Mesenchymal stem cell (in vitro differentiated cells and primary cell): Measurements from ENCODE around the gene RPA1.

ENCODE experiments used
- DNase-seq: peaks from one replicate; pipeline ENCODE4 v3.0.0-alpha.2; 2013
- H2AFZ ChIP-seq: one replicate; pipeline ENCODE4 v1.6.1; 2013; ENCODE audit warnings: low read depth, mild to moderate bottlenecking, control low read depth, inconsistent platforms, low read length, moderate library complexity
- H2AK5ac ChIP-seq: 2 replicates; pipeline ENCODE4 v1.6.1; 2013; ENCODE audit warnings: low read length, moderate library complexity, mild to moderate bottlenecking, inconsistent platforms; ENCODE audit not compliant: severe bottlenecking
- H2BK120ac ChIP-seq: one replicate; pipeline ENCODE4 v1.6.1; 2013; ENCODE audit warnings: low read depth, mild to moderate bottlenecking, inconsistent platforms, low read length, moderate library complexity
- H2BK12ac ChIP-seq, 2 experiments: one replicate each; pipeline ENCODE4 v1.6.1; 2013; ENCODE audit warnings: inconsistent platforms in 2 of 2, low read length in 2 of 2, mild to moderate bottlenecking in 2 of 2, moderate library complexity in 2 of 2, control low read depth in 1 of 2
- H2BK15ac ChIP-seq: one replicate; pipeline ENCODE4 v1.6.1; 2013; ENCODE audit warnings: mild to moderate bottlenecking, low read depth, inconsistent platforms; ENCODE audit not compliant: poor library complexity, severe bottlenecking
- H2BK5ac ChIP-seq: 2 replicates; pipeline ENCODE4 v1.6.1; 2013; ENCODE audit warnings: low read depth, mild to moderate bottlenecking, low read length, control low read depth, inconsistent platforms; ENCODE audit not compliant: poor library complexity, severe bottlenecking
- H3K14ac ChIP-seq, 2 experiments: one replicate each; pipeline ENCODE4 v1.6.1; 2013; ENCODE audit warnings: inconsistent platforms in 2 of 2, low read length in 2 of 2, control low read depth in 1 of 2, mild to moderate bottlenecking in 1 of 2, moderate library complexity in 1 of 2
- H3K18ac ChIP-seq, 2 experiments: one replicate each; pipeline ENCODE4 v1.6.1; 2013; ENCODE audit warnings: inconsistent platforms in 2 of 2, low read length in 2 of 2, control low read depth in 1 of 2, low read depth in 1 of 2, mild to moderate bottlenecking in 1 of 2
- H3K23ac ChIP-seq, 2 experiments: one replicate each; pipeline ENCODE4 v1.6.1; 2013; ENCODE audit warnings: inconsistent platforms in 2 of 2, low read length in 2 of 2, mild to moderate bottlenecking in 2 of 2, moderate library complexity in 2 of 2, control low read depth in 1 of 2
- H3K27ac ChIP-seq: 2 replicates; pipeline ENCODE4 v1.5.1; 2013; ENCODE audit warnings: mild to moderate bottlenecking, moderate library complexity, low read length, control low read depth, inconsistent platforms; ENCODE audit not compliant: poor library complexity, severe bottlenecking
- H3K27me3 ChIP-seq, 2 experiments: 2 replicates each; pipeline versions ENCODE4 v1.6.1 to v1.7.0; 2013; ENCODE audit warnings: low read length in 2 of 2, mild to moderate bottlenecking in 2 of 2, moderate library complexity in 2 of 2, control low read depth in 1 of 2, inconsistent platforms in 1 of 2; ENCODE audit not compliant: control insufficient read depth in 1 of 2, insufficient read depth in 1 of 2
- H3K36me3 ChIP-seq, 2 experiments: 2 replicates each; pipeline versions ENCODE4 v1.6.1 to v1.7.0; 2013; ENCODE audit warnings: low read length in 2 of 2, control low read depth in 1 of 2, inconsistent platforms in 1 of 2, low read depth in 1 of 2, mild to moderate bottlenecking in 1 of 2; ENCODE audit not compliant: insufficient read depth in 2 of 2, control insufficient read depth in 1 of 2
- H3K4ac ChIP-seq, 2 experiments: one replicate each; pipeline ENCODE4 v1.6.1; 2013; ENCODE audit warnings: inconsistent platforms in 2 of 2, low read length in 2 of 2, mild to moderate bottlenecking in 2 of 2, moderate library complexity in 2 of 2, control low read depth in 1 of 2, low read depth in 1 of 2
- H3K4me1 ChIP-seq: 2 replicates; pipeline ENCODE4 v1.6.1; 2013; ENCODE audit warnings: low read depth, low read length, control low read depth; ENCODE audit not compliant: control insufficient read depth, insufficient read depth
- H3K4me2 ChIP-seq: 2 replicates; pipeline ENCODE4 v1.6.1; 2013; ENCODE audit warnings: low read length, mild to moderate bottlenecking, inconsistent platforms; ENCODE audit not compliant: poor library complexity, severe bottlenecking
- H3K4me3 ChIP-seq, 2 experiments: 2 replicates each; pipeline versions ENCODE4 v1.5.1 to v1.7.0; 2013; ENCODE audit warnings: low read length in 2 of 2, mild to moderate bottlenecking in 2 of 2, control low read depth in 1 of 2, low read depth in 1 of 2; ENCODE audit not compliant: insufficient read depth in 1 of 2
- H3K79me1 ChIP-seq: replicated peaks from 2 replicates; pipeline ENCODE4 v1.6.1; 2013; ENCODE audit warnings: mild to moderate bottlenecking, control low read depth, low read length, inconsistent platforms; ENCODE audit not compliant: poor library complexity, severe bottlenecking
- H3K9ac ChIP-seq: 2 replicates; pipeline ENCODE4 v1.7.0; 2013; ENCODE audit warnings: mild to moderate bottlenecking, low read length, moderate library complexity
- H3K9me3 ChIP-seq: 2 replicates; pipeline ENCODE4 v1.7.0; 2013; ENCODE audit warnings: mild to moderate bottlenecking, low read length; ENCODE audit not compliant: control insufficient read depth
- H4K8ac ChIP-seq: one replicate; pipeline ENCODE4 v1.6.1; 2013; ENCODE audit warnings: inconsistent platforms, mild to moderate bottlenecking, low read length, moderate library complexity
- H4K91ac ChIP-seq: one replicate; pipeline ENCODE4 v1.6.1; 2013; ENCODE audit warnings: mild to moderate bottlenecking, low read length, inconsistent platforms
- WGBS: methylation state at CpG from one replicate; pipeline ENCODE4 v1.1.7; 2013; ENCODE audit warnings: mixed read lengths; 5-methylcytosine and 5-hydroxymethylcytosine counted together

Gene RPA1

GRCh38 chr17:1829216-1829591 lies 601 bp upstream of the RPA1 start:
- Histone ChIP-seq H4K8ac (peak overlapping the region; percentile 61), H2BK5ac (no peak overlapping the region), H4K91ac (no peak overlapping the region), H2BK12ac (peak overlapping the region in 1 of 2 experiments; percentile 54), H3K4ac (peak overlapping the region; percentile 31 to 82), H2BK120ac (no peak overlapping the region), H3K4me2 (peak overlapping the region; percentile 84), H3K23ac (no peak overlapping the region), H3K9me3 (no peaks in the 10 kb centered on the region), H3K27me3 (no peaks in the 10 kb centered on the region), H3K27ac (no peak overlapping the region), H3K18ac (peak overlapping the region in 1 of 2 experiments; percentile 93), H2AK5ac (peak overlapping the region; percentile 22), H3K14ac (peak overlapping the region in 1 of 2 experiments; percentile 51), H3K79me1 (peaks cover 21% of the 10 kb centered on the region), H2AFZ (peak overlapping the region; percentile 81), H2BK15ac (no peak overlapping the region), H3K36me3 (peaks cover 17 to 38% of the 10 kb centered on the region in 2 experiments), H3K4me1 (peaks cover 7% of the 10 kb centered on the region), H3K4me3 (peak overlapping the region; percentile 92 to 95), H3K9ac (peak overlapping the region; percentile 87)
- DNase-seq = no peak
- WGBS = under 1% methylated on average over 13 of the region's 13 CpGs

- no peak overlapping the region for H2BK12ac ChIP-seq
- H2AK5ac ChIP-seq = no peak overlapping the region
- peaks cover 13 to 39% of the 10 kb centered on the region in 2 experiments for H3K36me3 ChIP-seq
- H3K4me2 ChIP-seq = peak overlapping the region; percentile 92
- H3K4ac ChIP-seq = peak overlapping the region; percentile 6 to 77
- WGBS = 1% methylated on average over 11 of the region's 11 CpGs
- peak overlapping the region in 1 of 2 experiments; percentile 80 for H3K23ac ChIP-seq
- peak overlapping the region; percentile 95 for H2AFZ ChIP-seq
- DNase-seq = peak; percentile 18
- H4K8ac ChIP-seq = peak overlapping the region; percentile 71
- H3K4me3 ChIP-seq = peak overlapping the region; percentile 92 to 95
- H4K91ac ChIP-seq = no peak overlapping the region
- H3K9ac ChIP-seq = peak overlapping the region; percentile 87
- no peaks in the 10 kb centered on the region for H3K9me3 ChIP-seq
- H3K27me3 ChIP-seq = no peaks in the 10 kb centered on the region
- no peak overlapping the region for H2BK15ac ChIP-seq
- no peak overlapping the region for H3K27ac ChIP-seq
- no peak overlapping the region for H2BK120ac ChIP-seq
- peaks cover 7% of the 10 kb centered on the region for H3K4me1 ChIP-seq
- H2BK5ac ChIP-seq = no peak overlapping the region
- peak overlapping the region in 1 of 2 experiments; percentile 77 for H3K18ac ChIP-seq
- H3K79me1 ChIP-seq = peaks cover 19% of the 10 kb centered on the region
- no peak overlapping the region for H3K14ac ChIP-seq
These were observed 483 bp downstream of the RPA1 start for GRCh38 chr17:1830288-1830687.

GRCh38 chr17:1834380-1835149 lies 4.8 kb downstream of the RPA1 start:
- Histone ChIP-seq H3K4me2 (no peak overlapping the region), H3K18ac (no peak overlapping the region), H4K8ac (no peak overlapping the region), H2AK5ac (no peak overlapping the region), H3K14ac (no peak overlapping the region), H3K4me3 (no peak overlapping the region), H2AFZ (no peak overlapping the region), H2BK15ac (no peak overlapping the region), H3K27me3 (no peaks in the 10 kb centered on the region), H3K27ac (no peak overlapping the region), H3K4ac (no peak overlapping the region), H3K9ac (no peak overlapping the region), H2BK12ac (no peak overlapping the region), H3K9me3 (no peaks in the 10 kb centered on the region), H3K79me1 (peaks cover 18% of the 10 kb centered on the region), H3K4me1 (peaks cover 3% of the 10 kb centered on the region), H3K36me3 (peaks cover 6 to 28% of the 10 kb centered on the region in 2 experiments), H2BK5ac (no peak overlapping the region), H3K23ac (no peak overlapping the region), H4K91ac (no peak overlapping the region), H2BK120ac (no peak overlapping the region)
- DNase-seq = no peak
- WGBS = 98% methylated on average over 11 of the region's 12 CpGs

DNA sequence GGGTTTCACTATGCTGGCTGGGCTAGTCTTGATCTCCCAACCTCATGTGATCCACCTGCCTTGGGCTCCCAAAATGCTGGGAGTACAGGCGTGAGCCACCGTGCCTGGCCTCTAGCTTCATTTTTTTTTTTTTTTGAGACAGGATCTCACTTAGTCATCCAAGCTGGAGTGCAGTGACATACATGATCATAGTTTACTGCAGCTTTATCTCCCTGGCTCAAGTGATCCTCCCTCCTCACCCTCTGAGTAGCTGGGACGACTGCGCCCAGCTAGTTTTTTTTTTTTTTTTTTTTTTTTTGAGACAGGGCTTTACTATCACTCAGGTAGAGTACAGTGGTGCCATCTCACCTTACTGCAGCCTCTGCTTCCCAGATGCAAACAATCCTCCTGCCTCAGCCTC lies 9.7 kb downstream of the RPA1 start:
- H3K4me2 ChIP-seq = no peak overlapping the region
- H3K4me3 ChIP-seq = no peak overlapping the region
- H2BK15ac ChIP-seq = no peak overlapping the region
- no peak overlapping the region for H3K27ac ChIP-seq
- H3K4ac ChIP-seq = no peak overlapping the region
- no peak overlapping the region for H2AFZ ChIP-seq
- DNase-seq = peak; percentile 6
- no peaks in the 10 kb centered on the region for H3K9me3 ChIP-seq
- H3K36me3 ChIP-seq = peaks cover 8 to 30% of the 10 kb centered on the region in 2 experiments
- H3K9ac ChIP-seq = no peak overlapping the region
- H4K8ac ChIP-seq = no peak overlapping the region
- no peak overlapping the region for H3K18ac ChIP-seq
- H3K27me3 ChIP-seq = no peaks in the 10 kb centered on the region
- no peak overlapping the region for H2AK5ac ChIP-seq
- no peak overlapping the region for H2BK5ac ChIP-seq
- no peak overlapping the region for H3K23ac ChIP-seq
- no peak overlapping the region for H3K14ac ChIP-seq
- H2BK12ac ChIP-seq = no peak overlapping the region
- no peak overlapping the region for H2BK120ac ChIP-seq
- peaks cover 19% of the 10 kb centered on the region for H3K79me1 ChIP-seq
- 95% methylated on average over 2 of the region's 4 CpGs for WGBS
- H4K91ac ChIP-seq = no peak overlapping the region
- H3K4me1 ChIP-seq = no peaks in the 10 kb centered on the region
